GM19452 (cell line): ENCODE data around the gene MIGA2.

Experiments
- ATAC-seq: cut with Tn5 transposase; IDR thresholded peaks from one replicate; pipeline ENCODE4 v1.9.1; 2021; ENCODE audit not compliant: unreplicated experiment

The MIGA2 gene

GRCh38 chr9:129113645-129114304 lies 77.3 kb downstream of the MIGA2 start:
- no peak for ATAC-seq

GRCh38 chr9:129118799-129119198 lies 82.4 kb downstream of the MIGA2 start:
- ATAC-seq: no peak

- no peak for ATAC-seq
These were observed 85.1 kb downstream of the MIGA2 start for GRCh38 chr9:129121483-129121882.
